GF-D8 (cell line): Measurements from ENCODE around the gene FILIP1L.

Source experiments
- DNase-seq: peaks from one replicate; lab custom pipeline; 2025; lab: John Stamatoyannopoulos, UW

FILIP1L gene

DNA sequence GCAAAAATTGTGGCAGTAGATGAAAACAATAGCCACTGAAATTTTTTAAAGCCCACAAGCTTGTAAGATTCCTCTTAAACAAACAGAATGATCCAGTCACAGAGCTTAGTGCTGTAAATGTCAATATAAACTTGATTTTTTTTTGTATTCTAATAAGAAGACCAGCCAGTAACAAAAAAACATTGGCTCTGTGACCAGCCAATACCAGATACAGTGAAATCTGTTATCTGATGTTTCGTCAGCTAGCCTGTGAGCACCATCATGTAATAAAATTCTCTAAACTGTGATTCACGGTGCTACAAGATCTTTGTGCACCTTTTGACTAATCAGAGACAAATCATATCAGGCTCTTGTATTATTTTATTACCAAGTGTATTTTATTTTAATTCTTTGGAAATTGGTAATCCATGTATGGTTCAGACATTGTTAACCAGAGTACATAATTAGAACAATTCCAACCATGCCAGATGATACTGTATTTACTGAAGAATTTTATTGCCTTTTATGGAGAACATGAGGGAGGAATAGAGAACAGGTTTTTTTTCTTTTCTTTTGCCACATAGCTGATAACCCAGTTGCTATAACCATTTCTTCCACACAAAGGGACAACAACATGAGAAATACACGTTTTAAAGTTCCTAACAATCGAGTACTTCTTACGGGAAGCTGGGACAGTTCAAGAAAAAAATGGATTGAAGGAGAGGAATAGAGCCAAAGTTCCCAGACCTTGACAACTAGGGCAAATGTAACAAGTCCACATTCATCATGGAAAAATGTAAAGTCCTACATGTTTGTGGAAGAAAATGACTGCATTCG lies 71.9 kb downstream of the FILIP1L start:
- DNase-seq: no peak

DNA sequence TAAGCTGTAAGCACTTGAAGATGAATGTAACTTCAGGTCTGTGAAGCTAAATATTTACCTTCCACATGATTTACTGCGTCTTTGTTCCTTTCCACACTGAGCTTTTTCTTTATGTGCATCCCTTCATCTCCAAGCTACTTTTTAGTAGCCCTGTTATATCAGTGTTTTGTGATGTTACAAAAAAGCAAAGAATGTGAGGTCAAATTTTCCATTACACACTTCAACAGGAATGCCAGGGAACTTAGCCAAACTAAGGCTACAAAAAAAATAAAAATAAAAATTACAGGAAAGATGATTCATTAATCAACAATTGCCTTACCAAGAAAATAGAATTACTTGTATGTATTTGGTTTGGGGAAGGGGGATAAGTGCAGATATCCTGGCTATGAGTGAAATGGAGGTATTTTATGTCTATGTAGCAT lies 73.0 kb downstream of the FILIP1L start:
- no peak for DNase-seq

DNA sequence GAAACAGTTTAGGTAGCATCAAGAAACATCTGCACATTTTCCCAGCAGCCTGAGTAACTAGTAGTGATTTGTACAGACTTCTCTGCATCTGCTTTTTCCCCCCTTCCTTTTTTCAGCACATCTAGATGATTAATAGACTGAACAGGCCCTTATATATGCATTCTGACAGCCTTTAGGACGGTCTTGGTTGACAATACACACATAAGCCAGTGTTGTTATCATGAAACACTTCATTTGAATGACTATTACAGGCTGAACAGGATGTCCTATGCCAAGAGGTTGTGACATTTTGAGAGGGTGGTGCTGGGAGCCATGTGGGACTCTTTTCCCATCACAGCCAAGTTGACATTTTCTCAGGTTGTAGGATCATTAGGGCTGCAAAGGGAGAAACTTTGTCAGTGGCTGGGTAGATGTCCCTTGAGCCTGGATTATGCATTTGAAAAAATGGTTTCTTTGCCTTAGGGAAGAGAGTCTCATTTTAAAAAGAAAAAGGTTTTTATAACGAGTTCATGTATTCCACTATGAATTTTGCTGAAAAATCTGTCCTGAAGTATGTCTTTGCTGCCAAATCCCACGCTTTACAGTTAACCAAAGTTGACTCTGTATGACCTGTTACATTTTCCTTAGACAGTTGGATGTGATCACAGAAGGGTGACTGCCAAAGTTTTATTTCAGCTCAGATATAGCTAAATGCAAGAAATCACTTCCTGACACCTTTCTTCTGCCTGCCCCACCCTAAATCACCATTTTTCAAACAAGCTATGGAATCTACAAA lies 73.7 kb downstream of the FILIP1L start:
- DNase-seq: no peak

DNA sequence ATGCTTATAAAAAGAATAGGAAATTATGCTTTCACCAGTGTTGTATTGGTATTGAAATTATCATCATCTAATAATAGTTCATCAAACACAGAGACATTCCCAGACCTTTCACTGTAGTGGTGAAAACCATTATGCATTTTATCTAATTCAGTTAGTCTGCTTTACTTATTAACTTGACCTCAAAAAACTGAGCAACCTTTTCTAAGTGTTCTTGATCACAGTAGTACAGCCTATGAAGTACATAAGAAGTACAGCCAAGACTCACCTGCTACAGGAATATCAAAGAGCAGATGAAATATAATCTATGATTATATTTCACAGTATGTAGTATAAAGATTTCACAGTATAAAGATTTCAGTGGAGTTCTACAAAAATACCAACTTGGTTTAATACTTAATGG lies 75.2 kb downstream of the FILIP1L start:
- DNase-seq: no peak

DNA sequence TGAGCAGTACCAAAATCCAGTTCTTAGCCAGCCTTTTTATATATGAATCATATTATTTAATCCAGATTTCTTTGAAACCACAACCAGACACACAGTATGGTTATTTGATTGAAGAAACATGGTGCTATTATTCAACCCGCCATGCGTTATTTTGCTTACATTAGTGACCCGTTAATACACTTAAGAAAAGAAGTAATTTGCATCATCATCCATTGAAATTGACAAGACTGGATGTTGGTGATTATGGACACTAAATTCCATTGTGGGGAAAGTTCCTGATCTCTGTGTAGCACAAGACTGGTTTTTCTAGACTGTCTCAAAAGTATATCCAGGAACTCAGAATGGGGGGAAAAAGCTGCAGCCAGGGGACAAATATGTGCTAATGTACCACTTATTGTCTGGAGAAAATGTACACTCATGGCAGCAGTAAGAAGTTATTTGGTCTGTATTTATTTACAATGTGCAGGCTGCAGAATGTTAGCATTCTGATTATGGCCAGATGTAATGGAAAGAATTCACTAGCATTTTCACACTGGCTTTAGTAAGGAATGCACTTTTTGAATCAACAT lies 80.3 kb downstream of the FILIP1L start:
- no peak for DNase-seq

DNA sequence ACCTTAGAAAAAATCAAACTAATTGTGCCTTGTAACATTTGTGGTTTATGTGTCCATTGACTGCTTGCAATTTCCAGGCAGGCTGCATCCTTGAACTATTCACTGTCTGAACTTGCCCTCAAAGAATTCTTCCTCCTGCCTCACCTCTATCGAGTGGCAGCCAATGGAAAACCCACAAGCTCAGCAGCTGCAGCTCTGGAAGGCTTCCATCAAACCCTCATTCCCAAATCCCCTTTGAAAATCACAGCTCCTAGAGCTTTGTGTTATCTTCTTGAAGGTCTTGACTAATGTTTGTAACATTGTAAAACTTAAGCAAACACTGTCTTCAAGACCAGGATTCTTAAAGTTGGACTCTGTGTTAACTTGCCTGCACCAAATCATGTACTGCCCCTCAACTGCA lies 81.1 kb downstream of the FILIP1L start:
- DNase-seq: no peak

DNA sequence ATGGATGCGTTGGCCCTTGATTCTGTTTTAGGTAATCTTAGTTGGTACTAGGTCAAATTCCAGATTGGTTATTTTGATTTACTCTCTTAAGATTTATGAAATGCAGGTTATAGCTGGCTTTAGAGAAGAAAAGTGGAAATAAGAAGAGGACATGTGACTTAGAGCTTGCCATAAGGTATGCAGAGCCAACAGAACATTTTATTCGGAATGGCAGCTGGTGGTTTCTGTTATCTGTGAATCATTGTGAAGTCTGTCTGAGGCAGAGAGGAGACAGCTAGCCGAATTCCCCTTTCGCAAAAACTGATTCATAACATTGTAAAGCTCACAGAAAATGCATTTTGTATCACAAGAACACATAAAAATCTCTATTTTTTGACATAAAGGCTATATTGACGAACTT lies 82.1 kb downstream of the FILIP1L start:
- no peak for DNase-seq

DNA sequence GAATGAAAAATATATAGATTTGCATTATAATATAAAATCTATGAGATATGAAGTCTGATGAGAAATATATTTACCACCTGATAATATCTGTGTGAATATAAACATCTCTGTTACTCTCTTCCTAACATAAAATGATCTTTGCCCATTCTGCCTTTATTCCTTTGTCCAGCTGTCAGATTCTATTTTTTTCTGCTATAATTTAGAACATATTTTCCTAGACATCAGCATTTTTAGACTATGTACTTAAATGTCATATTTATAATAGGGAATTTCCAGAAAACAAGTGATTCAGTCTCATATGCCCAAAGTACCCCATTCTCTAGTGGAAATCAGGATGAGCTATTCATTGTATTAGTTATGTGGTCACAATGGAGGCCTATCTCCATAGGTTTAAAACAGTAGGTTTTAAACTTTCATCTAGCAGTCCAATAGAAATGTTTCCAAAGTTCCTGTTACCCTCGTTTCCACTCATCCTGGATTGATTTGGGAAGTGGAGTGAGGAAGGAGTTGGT lies 83.3 kb downstream of the FILIP1L start:
- no peak for DNase-seq

DNA sequence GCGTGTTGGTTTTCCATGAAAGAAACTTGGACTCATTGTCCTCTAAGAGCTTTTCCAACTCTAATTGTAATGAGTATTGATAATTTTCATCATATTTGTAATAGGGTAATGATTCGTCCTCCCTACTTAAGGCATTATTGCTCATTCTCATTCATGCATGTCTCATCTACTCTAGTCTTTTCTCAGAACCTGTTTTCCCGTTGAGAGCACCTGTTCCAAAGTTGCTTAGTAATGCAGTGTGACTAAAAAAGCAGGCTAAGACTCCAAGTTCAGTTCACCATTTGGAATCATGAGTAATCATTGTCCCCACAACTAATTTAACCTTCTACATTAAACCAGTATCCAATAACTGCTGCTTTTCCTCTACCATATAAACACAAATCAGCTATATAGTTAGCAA lies 84.0 kb downstream of the FILIP1L start:
- DNase-seq: no peak

DNA sequence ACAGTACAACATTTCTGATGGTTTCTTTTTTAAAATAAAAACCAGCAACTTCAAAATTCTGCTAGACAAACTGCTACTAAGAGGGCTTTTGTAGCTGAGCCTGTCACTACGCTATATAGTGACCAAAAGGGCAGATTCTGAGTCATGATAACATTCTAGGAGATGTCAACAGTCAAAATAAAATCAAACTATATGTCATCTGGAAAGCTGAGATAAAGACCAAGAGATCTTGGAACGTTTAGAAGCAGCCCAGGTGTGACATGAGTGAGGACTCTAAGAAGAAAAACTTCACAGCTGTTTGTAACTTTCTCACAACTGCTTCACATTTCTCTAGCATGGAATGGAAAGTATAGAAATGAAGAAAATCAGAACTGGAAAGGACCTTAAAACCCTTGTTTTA lies 84.6 kb downstream of the FILIP1L start:
- no peak for DNase-seq

DNA sequence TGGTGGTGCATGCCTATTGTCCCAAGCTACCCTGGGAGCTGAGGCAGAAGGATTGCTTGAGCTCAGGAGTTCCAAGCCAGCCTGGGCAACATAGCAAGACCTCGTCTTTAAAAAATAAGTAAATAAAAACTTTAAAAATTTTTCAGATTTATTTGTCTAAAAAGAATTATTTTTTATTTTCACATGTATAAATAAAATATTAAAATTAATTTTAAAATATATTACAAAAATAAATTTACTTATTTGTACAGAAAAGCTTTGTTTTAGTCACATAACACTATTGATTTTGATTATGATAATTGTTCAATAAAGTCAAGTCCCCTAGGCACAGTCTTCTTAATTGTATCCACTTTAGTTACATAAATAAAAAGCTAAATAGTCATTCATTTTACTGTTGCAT lies 85.2 kb downstream of the FILIP1L start:
- no peak for DNase-seq

DNA sequence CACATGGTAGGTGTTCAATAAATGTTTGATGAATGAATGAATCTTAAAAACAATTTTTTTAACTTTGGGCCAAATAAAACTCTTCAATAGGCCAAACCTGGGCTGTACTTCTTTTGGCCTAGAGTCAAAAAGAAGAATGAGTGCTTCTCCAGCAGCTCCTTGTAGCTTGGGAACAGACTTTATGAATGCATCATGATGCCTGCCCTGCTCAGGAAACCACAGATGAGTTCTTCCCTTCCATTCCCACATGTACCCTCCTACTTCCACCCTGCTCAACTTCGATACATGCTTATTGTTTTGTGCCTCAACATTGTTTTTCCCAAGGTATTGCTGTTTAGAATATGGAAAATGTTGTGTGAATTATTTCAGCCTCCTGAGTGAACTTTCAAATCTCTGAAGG lies 87.0 kb downstream of the FILIP1L start:
- DNase-seq: no peak

DNA sequence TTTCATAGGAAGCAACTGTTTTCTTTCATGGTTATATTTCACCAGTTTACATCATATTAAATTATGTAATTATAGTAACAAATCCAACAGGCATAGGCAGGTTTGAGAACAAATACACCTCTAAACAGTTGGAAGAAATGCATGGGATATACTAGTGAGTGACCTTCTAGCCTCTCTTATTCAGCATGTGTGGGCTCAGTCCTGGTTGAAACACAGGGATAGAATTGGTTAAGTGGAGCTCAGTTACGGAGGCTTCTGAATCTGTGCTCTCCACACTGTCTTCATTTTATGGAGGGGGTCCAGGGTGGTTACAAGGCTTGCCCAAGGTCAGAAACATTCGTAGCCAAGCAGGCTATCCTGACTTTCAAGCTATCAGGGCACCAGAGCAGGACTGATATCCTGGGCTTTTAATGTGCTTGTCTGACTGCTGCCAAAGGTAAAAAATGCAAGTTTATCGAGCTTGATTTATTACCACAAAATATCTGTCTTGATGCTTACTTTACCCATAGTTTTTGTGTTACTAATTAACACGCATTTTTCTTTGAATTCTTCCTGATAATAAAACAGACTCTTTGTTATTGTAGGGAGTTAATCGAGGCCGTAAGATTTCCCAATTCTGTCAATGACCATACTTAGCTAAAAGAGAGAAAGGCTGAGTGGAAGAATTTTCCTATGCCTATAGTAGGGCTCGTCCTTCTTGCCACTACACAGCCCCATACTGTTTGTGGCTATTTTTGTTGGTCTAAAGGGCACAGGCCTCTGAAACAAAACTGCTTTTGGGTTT lies 89.6 kb downstream of the FILIP1L start:
- no peak for DNase-seq

DNA sequence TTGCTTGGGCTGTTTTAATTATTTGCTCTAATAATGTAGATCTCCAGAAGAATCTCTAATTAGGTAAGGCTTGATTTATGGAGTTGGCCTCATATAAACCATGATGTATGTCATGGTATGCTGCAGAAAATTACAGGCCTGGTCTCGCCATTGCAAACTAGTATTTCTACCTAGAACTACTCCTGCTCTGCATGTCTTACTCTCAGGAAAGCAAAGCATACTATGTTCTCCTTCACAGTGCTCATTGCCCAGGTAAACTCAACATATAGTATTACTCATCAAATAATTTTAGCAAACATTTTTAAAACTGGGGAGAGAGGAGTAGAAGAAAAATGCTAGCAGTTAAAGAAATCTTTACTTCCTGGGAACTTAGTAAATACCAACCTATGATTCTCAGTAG lies 90.7 kb downstream of the FILIP1L start:
- DNase-seq: no peak

DNA sequence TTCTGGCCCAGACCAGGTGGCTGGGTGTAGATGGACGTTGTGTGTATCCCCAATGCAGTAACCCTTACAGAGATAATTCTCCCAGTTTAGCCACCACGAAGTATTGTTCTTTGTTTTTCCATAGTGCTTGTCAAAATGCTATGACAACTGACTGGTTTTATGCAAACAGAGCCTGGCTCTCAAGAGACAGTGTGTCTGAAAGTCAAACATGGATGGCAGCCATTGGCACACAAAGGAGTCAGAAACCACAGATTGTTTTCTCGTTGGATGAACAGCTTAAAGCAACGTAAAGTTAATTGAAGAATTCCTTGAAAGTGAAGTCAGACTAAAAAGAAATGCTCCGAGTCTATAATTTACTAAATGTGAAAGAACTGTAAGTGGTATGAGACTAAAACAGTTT lies 91.2 kb downstream of the FILIP1L start:
- DNase-seq: no peak

DNA sequence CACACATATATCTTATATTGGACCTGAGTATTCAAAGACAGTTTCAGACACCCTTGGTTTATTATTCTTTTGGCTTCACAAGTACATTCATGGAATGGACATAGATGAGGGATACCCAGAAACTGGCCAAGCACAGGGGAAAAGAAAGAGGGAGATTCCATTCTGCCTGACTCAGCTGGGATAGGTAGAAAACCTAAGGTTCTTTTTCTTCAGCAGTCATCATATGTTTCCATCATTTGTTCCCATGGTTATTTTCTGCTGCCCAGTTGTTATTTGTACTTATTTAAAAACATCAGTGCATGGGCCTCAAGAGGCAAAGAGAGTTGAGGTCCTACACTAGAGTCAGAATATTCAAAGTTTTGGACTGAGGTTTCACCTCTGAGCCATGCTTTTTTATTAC lies 91.8 kb downstream of the FILIP1L start:
- DNase-seq: no peak

DNA sequence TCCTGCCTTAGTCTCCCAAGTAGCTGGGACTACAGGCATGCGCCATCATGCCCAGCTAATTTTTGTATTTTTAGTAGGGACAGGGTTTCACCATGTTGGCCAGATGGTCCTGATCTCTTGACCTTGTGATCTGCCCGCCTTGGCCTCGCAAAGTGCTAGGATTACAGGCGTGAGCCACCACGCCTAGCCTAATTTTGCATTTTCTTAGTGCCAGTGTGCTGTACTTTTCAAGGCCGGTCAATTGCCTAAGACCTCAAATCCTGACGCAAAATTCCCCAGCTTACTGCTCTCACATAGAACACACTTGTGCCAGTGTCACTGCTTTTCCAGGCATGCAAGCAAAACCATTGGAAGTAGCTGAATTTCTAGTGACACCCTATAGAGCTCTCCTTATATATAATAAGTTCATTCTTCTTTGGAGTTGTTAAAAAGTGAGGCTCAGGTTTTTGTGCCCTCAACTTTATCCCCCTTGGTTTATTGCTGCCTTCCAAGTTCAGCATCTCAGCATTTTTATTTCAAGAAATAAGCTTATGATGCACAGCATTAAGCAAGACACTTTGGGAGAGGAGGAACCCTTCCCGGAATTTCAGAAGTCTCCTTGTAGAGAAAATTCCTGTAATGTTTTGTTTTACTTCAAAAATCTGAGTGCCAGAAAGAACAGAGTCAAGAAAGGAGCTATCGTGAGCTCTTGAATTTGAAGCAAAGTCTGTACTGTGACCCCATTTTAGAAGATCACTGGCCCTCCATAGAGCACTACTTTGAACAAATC lies 93.2 kb downstream of the FILIP1L start:
- no peak for DNase-seq

DNA sequence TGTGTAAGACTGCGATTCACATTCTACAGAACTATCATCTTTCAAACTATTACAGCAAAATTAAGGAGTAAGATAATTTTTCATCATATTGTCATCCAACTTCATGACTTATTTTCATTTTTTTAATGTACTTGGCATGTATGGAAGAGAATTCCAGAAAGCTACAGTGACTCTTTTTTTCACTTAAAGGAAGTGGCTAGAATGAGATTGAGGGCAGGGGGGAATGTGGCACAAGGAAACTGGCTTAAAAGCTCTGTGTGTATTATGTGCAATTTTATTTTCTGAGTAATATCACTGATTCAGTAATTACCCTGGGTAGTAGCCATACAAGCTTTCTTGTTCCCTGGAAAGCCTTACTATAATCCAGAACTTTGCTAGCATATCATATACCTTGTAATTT lies 94.6 kb downstream of the FILIP1L start:
- DNase-seq: no peak

DNA sequence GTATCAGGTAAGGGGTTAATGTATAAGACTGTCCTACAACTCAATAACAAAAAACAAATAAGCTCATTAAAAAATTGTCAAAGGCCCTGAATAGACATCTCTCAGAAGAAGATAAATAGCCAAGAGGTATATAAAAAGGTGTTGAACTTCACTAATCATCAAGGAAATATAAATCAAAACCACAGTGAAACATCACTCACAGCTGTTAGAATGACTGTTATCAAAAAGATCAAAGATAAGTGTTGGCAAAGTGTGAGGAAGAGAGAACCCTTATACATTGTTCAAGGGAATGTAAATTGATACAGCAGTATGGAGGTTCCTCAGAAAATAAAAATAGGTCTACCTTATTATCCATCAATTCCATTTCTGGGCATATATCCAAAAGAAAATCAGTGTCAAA lies 95.5 kb downstream of the FILIP1L start:
- DNase-seq: no peak

DNA sequence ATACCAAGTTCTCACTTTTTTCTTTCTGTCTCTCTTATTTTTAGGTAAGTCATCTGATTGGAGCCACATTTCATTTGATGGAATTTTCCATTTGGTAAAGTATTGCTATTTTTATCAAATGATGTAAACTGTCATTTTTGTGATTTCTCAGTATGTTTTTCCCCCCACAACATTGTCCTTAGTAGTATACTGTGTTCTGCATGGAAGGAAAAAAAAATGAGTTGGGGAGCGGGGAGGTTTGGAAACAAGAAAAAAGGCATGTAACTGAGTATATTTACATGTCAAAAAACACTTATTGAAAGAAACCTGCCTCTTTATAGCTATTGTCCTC lies 104.2 kb downstream of the FILIP1L start:
- DNase-seq: no peak

DNA sequence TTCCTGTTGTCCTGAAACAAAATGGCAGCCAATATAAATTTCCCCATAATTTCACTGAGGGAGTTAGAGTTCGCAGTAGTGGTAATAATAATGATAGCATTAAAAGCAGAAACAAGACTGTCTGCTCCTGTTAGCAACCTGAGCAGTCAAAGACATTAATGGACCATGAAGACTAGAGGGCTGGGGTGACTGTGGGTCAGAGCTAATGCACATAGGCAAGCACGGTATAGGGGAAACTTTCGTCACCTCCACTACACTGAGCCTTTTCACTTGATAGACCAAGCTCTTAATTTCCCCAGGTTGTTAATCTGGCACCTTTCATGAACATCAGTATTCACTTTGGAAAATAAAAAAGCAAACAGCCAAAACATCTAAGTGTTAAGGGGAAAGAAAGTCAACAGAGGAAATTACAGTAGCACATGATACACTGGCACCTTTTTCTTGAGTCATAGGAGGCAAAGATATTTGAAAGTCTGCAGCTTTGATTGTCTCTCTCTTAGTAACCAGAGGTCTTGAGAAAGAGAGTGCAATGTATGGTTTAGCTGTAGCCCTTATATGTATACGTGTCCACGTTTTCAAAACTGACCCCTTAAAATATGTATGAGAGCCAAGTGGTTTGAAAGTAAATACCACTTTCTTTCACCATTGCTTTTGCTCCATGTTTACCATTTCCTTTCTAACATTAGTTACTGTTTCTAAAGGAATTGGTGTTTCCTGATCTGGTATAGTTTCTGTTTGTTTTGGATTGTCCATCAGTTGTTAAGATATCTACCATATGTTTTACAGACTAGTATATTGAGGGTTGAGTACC lies 104.8 kb downstream of the FILIP1L start:
- no peak for DNase-seq
